SK-N-MC (cell line): ENCODE data around the gene RTN4RL2.

Source experiments
- EZH2 ChIP-seq: fragments of 200-600 bp; sonication (generic); IDR thresholded peaks from one replicate; pipeline ENCODE4 v1.6.1; 2017; ENCODE audit warnings: antibody characterized with exemption
- POLR2AphosphoS5 ChIP-seq: IDR thresholded peaks from 2 replicates; pipeline ENCODE4 v1.6.1; 2012; ENCODE audit warnings: mild to moderate bottlenecking, low read depth, low read length, borderline replicate concordance

DNA sequence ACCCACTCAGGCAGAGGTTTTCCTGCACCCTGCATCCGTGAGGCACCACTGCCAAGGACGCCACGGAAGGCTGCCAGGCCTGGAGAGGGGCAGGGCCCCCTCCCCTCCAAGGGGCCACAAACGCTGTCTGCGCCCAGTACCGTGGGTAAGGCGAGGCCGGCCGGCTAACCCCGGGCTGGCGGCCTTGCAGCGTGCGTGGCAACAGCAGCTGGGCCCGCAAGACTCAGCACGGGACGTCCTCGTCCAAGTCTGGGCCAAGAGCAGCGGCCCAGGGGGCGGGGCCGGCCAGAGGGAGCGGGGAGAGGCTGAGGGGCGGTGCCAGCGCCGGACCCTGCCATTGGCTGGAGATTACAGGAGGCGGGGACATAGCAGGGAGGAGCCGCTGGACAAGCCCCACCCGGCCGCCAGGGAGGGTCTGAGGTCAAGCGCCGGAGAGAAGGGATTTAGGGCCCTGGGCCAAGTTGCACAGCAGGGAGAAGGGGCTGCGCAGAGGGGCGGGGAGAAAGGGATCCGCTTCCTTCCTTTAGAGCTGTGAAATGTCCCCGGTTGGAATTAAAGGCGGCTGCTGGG, 39.2 kb downstream of the RTN4RL2 start:
- TF ChIP-seq EZH2, result no peak
- no peak for TF ChIP-seq POLR2AphosphoS5
